SJSA1 (cell line): ENCODE measurements around the gene CTIF. TPM values are rescaled to one million over a fixed set of nuclear protein-coding genes. Genes with fewer than 3 reads are reported as not detected.
"Not testable (repeated sequence)": the region's sequence is repeated elsewhere in the genome, so short reads cannot be mapped to it uniquely, and the experiment has no call there.

Source experiments
- DNase-seq, 2 experiments: peaks; one replicate each; pipeline ENCODE4 v3.0.0-alpha.2; 2015 to 2020; ENCODE audit warnings: low spot score in 2 of 2, low read depth in 1 of 2
- H3K27ac ChIP-seq: fragments of 250-450 bp; sonication (Bioruptor Pico); 2 replicates; pipeline ENCODE4 v1.5.1; 2020; ENCODE audit warnings: mild to moderate bottlenecking, moderate library complexity
- H3K27me3 ChIP-seq: fragments of 250-450 bp; sonication (Bioruptor Pico); replicated peaks from 2 replicates; pipeline ENCODE4 v1.5.1; 2020; ENCODE audit warnings: mild to moderate bottlenecking, moderate library complexity
- H3K36me3 ChIP-seq: fragments of 250-450 bp; sonication (Bioruptor Pico); 2 replicates; pipeline ENCODE4 v1.5.1; 2020; ENCODE audit warnings: mild to moderate bottlenecking
- H3K4me1 ChIP-seq: fragments of 250-450 bp; sonication (Bioruptor Pico); replicated peaks from 2 replicates; pipeline ENCODE4 v1.6.1; 2021; ENCODE audit warnings: mild to moderate bottlenecking
- H3K4me3 ChIP-seq: fragments of 250-450 bp; sonication (Bioruptor Pico); 2 replicates; pipeline ENCODE4 v1.5.1; 2020; ENCODE audit warnings: mild to moderate bottlenecking
- H3K9me3 ChIP-seq: fragments of 250-450 bp; sonication (Bioruptor Pico); replicated peaks from 2 replicates; pipeline ENCODE4 v1.5.1; 2020; ENCODE audit warnings: mild to moderate bottlenecking
- total RNA-seq: library from RNA; depleted of rRNA; stranded (reverse); fragments of >200 nt; shearing (Covaris generic); gene quantifications from 2 replicates; pipeline ENCODE4 v1.2.3, GENCODE V29; 2014

Gene CTIF
- total RNA-seq, 1 experiment from 2014 or later = 91.5 TPM

- Histone ChIP-seq H3K4me1 (peaks cover 12% of the 10 kb centered on the region), H3K36me3 (peaks cover 77% of the 10 kb centered on the region), H3K27me3 (no peaks in the 10 kb centered on the region), H3K9me3 (no peaks in the 10 kb centered on the region), H3K4me3 (no peak overlapping the region), H3K27ac (peak overlapping the region; percentile 26)
- DNase-seq = peak; percentile 23 to 44
These were observed 267.9 kb downstream of the CTIF start for GRCh38 chr18:48806551-48807261.

- DNase-seq = no peak
- peaks cover 73% of the 10 kb centered on the region for H3K36me3 ChIP-seq
- no peak overlapping the region for H3K4me3 ChIP-seq
- H3K4me1 ChIP-seq = peaks cover 27% of the 10 kb centered on the region
- no peaks in the 10 kb centered on the region for H3K9me3 ChIP-seq
- no peaks in the 10 kb centered on the region for H3K27me3 ChIP-seq
- H3K27ac ChIP-seq = no peak overlapping the region
These were observed 269.6 kb downstream of the CTIF start for GRCh38 chr18:48808476-48808875.

- Histone ChIP-seq H3K9me3 (no peaks in the 10 kb centered on the region), H3K4me3 (no peak overlapping the region), H3K36me3 (peaks cover 73% of the 10 kb centered on the region), H3K27ac (no peak overlapping the region), H3K27me3 (no peaks in the 10 kb centered on the region), H3K4me1 (peaks cover 36% of the 10 kb centered on the region)
- no peak for DNase-seq
These were observed 270.5 kb downstream of the CTIF start for GRCh38 chr18:48809365-48809764.

- no peaks in the 10 kb centered on the region for H3K9me3 ChIP-seq
- H3K27ac ChIP-seq = no peak overlapping the region
- no peak for DNase-seq
- peaks cover 48% of the 10 kb centered on the region for H3K4me1 ChIP-seq
- peaks cover 73% of the 10 kb centered on the region for H3K36me3 ChIP-seq
- H3K4me3 ChIP-seq = no peak overlapping the region
- no peaks in the 10 kb centered on the region for H3K27me3 ChIP-seq
These were observed 272.0 kb downstream of the CTIF start for GRCh38 chr18:48810805-48811204.

- no peaks in the 10 kb centered on the region for H3K27me3 ChIP-seq
These were observed 272.6 kb downstream of the CTIF start for GRCh38 chr18:48811401-48811800.

GRCh38 chr18:48811977-48812451 is 273.2 kb downstream of the CTIF start:
- Histone ChIP-seq H3K36me3 (peaks cover 73% of the 10 kb centered on the region), H3K4me1 (peaks cover 40% of the 10 kb centered on the region)
- DNase-seq, H3K9me3 ChIP-seq, H3K27me3 ChIP-seq, H3K4me3 ChIP-seq, H3K27ac ChIP-seq: not testable (repeated sequence)

More at GRCh38 chr18:48811401-48811800, 272.6 kb downstream of the CTIF start:
- Histone ChIP-seq H3K4me1 (peaks cover 46% of the 10 kb centered on the region), H3K36me3 (peaks cover 73% of the 10 kb centered on the region), H3K27ac (no peak overlapping the region), H3K4me3 (no peak overlapping the region), H3K9me3 (no peaks in the 10 kb centered on the region)
- DNase-seq = no peak

- DNase-seq = peak in 1 of 2 experiments; percentile 23
These were observed 274.5 kb downstream of the CTIF start for GRCh38 chr18:48813321-48813720.

GRCh38 chr18:48813833-48814489 is 275.1 kb downstream of the CTIF start:
- H3K4me3 ChIP-seq = no peak overlapping the region
- no peaks in the 10 kb centered on the region for H3K9me3 ChIP-seq
- H3K4me1 ChIP-seq = peaks cover 45% of the 10 kb centered on the region
- H3K27me3 ChIP-seq = no peaks in the 10 kb centered on the region
- H3K36me3 ChIP-seq = peaks cover 77% of the 10 kb centered on the region
- peak overlapping the region; percentile 19; the same call in 1 of the 2 replicates for H3K27ac ChIP-seq
- DNase-seq = peak in 1 of 2 experiments; percentile 30

More at GRCh38 chr18:48813321-48813720, 274.5 kb downstream of the CTIF start:
- Histone ChIP-seq H3K4me3 (no peak overlapping the region), H3K36me3 (peaks cover 74% of the 10 kb centered on the region), H3K4me1 (peaks cover 41% of the 10 kb centered on the region), H3K27me3 (no peaks in the 10 kb centered on the region), H3K9me3 (no peaks in the 10 kb centered on the region), H3K27ac (0 out of 2 replicates have a peak overlapping the region, but pooled peaks have one; percentile 19)

GRCh38 chr18:48814490-48815178 is 275.8 kb downstream of the CTIF start:
- Histone ChIP-seq H3K4me1 (peaks cover 52% of the 10 kb centered on the region), H3K9me3 (no peaks in the 10 kb centered on the region), H3K36me3 (peaks cover 83% of the 10 kb centered on the region), H3K4me3 (no peak overlapping the region), H3K27me3 (no peaks in the 10 kb centered on the region), H3K27ac (peak overlapping the region; percentile 19; the same call in 1 of the 2 replicates)
- DNase-seq = peak in 1 of 2 experiments; percentile 24

GRCh38 chr18:48815179-48815515 is 276.3 kb downstream of the CTIF start:
- Histone ChIP-seq H3K9me3 (no peaks in the 10 kb centered on the region), H3K36me3 (peaks cover 86% of the 10 kb centered on the region), H3K4me3 (no peak overlapping the region), H3K27ac (no peak overlapping the region), H3K27me3 (no peaks in the 10 kb centered on the region), H3K4me1 (peaks cover 52% of the 10 kb centered on the region)
- DNase-seq = no peak

GRCh38 chr18:48815581-48816324 is 276.9 kb downstream of the CTIF start:
- no peak overlapping the region for H3K4me3 ChIP-seq
- no peaks in the 10 kb centered on the region for H3K9me3 ChIP-seq
- no peak overlapping the region for H3K27ac ChIP-seq
- peaks cover 90% of the 10 kb centered on the region for H3K36me3 ChIP-seq
- no peaks in the 10 kb centered on the region for H3K27me3 ChIP-seq
- peaks cover 52% of the 10 kb centered on the region for H3K4me1 ChIP-seq
- DNase-seq = peak in 1 of 2 experiments; percentile 39

GRCh38 chr18:48816554-48816953 is 277.7 kb downstream of the CTIF start:
- H3K9me3 ChIP-seq = no peaks in the 10 kb centered on the region
- H3K36me3 ChIP-seq = peaks cover 95% of the 10 kb centered on the region
- H3K4me3 ChIP-seq = no peak overlapping the region
- DNase-seq = peak in 1 of 2 experiments; percentile 22
- no peak overlapping the region for H3K27ac ChIP-seq
- H3K4me1 ChIP-seq = peaks cover 52% of the 10 kb centered on the region
- H3K27me3 ChIP-seq = no peaks in the 10 kb centered on the region

GRCh38 chr18:48817021-48817461 is 278.2 kb downstream of the CTIF start:
- no peak overlapping the region for H3K4me3 ChIP-seq
- DNase-seq = peak in 1 of 2 experiments; percentile 36
- H3K9me3 ChIP-seq = no peaks in the 10 kb centered on the region
- no peaks in the 10 kb centered on the region for H3K27me3 ChIP-seq
- H3K4me1 ChIP-seq = peaks cover 47% of the 10 kb centered on the region
- H3K36me3 ChIP-seq = peaks cover 95% of the 10 kb centered on the region
- no peak overlapping the region for H3K27ac ChIP-seq
